HG03064 (cell line): ENCODE data around the gene MORN1.
"Not testable (repeated sequence)": the region's sequence is repeated elsewhere in the genome, so short reads cannot be mapped to it uniquely, and the experiment has no call there.

ENCODE experiments used
- ATAC-seq: cut with Tn5 transposase; IDR thresholded peaks from one replicate; pipeline ENCODE4 v1.9.1; 2021; ENCODE audit warnings: low read depth; ENCODE audit not compliant: unreplicated experiment

Gene MORN1

DNA sequence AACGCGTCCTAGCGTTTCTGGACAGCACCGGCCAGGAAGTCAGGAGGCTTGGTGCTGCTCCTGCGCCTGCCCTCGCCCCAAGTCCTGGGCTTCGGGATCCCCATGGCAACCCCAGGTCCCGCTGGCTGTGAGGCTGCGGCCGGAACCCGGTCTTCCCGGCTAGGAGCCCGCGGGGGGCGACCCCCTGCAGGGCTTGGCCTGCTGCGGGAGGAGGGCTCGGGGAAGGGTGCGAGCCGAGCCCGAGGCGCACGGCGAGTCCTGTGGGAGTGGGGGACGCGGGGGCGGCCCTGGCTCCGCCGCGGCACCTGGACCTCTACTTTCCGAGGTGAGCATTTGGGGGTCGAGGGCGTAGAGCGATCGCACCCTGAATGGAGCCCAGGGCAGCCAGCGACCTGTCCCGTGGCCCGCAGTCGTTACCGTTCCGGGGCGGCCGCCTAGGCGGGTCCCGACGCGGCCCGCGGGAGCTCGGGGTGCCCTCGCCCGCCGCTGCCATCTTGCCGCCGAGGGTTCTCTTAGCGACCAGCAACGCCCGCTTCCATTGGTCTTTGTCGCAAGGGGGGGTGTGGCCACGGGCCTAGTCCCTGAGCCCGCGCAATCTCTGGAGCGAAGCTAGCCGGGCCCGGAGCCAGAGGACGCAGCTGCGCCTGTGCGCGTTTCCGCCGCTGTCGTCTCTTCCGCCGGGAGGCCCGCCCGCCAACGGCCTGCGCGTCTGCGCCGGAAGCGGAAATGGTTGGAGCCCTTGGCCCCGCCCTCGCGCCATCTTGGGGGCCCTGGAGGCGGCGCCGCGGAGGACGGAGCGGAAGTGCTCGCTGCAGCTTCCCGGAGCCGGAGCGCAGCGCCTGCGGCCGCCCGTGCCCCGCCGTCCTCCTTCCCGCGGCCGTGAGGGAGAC is at the start of gene MORN1, which contains the start of gene RER1:
TSS of gene MORN1 (minus strand) at position 514 of the 890 bp plus-strand sequence. CDS start at position 493, 21 bp downstream.
TSS of gene RER1 (plus strand) at position 801 of the 890 bp plus-strand sequence. CDS start 3,950 bp downstream, outside the sequence.
- peak; percentile 78 for ATAC-seq

GRCh38 chr1:2440346-2440745 is 49.0 kb upstream of the MORN1 start:
- ATAC-seq: not testable (repeated sequence)

- no peak for ATAC-seq
These were observed 48.0 kb upstream of the MORN1 start for GRCh38 chr1:2439369-2439768.

DNA sequence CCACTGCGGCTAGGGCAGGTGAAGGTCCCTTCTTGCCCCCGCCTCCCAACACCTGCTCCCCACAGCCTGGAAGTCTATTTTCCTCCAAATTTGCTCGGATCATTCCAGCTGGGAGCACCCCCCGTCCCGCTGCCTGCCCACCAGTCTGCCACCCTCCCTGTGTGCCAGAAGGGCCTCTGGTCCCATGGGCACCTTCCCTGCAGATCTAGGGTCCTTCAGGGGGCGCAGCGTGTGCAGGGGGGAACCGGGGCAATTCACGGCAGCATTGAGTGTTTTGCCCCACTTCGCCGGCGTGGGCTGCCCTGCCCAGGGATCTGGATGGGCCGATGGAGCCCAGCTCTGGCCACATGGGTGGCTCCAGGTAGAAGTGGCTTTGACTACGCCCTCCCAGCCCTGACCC is 47.3 kb upstream of the MORN1 start:
- ATAC-seq: no peak

DNA sequence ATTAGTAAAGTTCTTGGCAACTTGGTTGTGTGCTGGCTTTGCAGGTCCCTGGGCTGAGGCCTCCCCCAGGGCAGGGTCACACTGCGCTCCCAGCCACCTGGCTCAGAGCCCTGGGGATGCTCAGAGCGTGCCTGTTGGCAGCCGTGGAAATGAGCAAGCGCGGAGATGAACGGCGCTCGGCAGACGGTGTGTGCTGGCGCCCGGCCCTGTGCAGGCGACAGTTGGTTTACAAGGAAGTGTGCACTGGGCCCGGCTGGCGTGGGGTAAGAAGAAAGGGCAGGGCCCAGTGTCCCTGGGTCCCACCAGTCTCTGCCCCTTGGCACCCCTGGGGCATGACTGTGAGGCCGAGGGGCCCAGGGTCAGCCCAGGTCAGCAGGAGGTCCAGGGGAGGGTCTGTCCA is 46.7 kb upstream of the MORN1 start:
- no peak for ATAC-seq

GRCh38 chr1:2437617-2438016 is 46.3 kb upstream of the MORN1 start:
- no peak for ATAC-seq

GRCh38 chr1:2436876-2437275 is 45.5 kb upstream of the MORN1 start:
- ATAC-seq: no peak

GRCh38 chr1:2435746-2436355 is 44.5 kb upstream of the MORN1 start:
- ATAC-seq: no peak

DNA sequence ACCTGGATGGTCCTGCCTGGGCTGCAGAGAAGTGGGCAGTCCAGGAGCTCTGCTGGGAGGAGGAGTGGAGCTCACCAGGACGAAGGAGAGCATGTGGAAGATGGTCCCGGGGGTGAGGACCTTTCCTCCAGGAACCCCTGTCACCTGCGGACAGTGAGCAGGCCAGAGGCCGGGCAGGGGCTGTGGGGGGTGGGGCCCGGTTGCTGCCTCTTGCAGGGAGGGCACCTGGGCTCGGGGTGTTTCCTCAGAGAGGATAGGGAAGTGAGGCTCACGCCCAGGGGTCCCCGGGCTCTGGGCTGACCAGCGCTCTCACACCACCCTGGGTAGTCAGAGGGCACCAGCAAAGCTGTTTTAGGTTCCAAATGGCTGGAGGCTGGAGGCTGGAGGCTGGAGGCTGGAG is 43.7 kb upstream of the MORN1 start:
- ATAC-seq: no peak

DNA sequence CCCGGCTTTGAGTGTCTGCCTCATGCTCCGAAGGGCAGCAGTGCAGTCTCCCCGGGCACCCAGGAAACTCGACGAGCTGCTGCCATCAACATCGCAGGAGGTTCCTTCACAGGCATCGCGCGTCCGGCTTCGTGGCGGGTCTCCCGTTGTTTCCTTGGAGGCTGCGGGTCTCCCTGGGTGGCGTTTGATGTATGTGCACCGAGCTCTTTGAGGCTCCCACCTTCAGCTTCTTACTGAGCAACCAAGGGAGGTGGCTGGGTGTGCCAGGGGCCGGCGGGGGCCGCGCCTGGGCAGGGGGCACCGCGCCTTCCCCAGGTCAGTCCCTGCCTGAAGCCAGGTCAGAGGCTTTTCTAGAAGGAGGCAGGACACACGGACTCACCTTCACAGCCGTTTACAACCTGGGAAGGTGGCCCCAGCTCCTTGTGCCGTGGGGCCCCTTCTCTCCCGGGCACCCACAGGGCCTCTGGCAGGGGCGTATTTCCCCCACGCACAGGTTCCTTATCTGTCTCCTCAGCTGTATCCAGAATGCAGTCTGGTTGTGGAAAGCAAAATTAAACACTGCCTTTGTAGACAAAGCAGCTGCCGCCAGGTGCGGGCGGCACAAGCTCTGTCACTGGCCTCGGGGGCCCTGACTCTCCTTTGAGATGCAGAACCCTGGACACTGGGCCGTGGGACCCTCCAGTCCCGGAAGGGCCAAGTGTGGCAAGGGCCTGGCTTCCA is 42.7 kb upstream of the MORN1 start:
- no peak for ATAC-seq

- no peak for ATAC-seq
These were observed 41.8 kb upstream of the MORN1 start for GRCh38 chr1:2433196-2433595.

GRCh38 chr1:2432441-2432844 is 41.1 kb upstream of the MORN1 start:
- no peak for ATAC-seq

GRCh38 chr1:2431518-2431917 is 40.2 kb upstream of the MORN1 start:
- no peak for ATAC-seq

- ATAC-seq: no peak
These were observed 39.7 kb upstream of the MORN1 start for GRCh38 chr1:2431103-2431502.

DNA sequence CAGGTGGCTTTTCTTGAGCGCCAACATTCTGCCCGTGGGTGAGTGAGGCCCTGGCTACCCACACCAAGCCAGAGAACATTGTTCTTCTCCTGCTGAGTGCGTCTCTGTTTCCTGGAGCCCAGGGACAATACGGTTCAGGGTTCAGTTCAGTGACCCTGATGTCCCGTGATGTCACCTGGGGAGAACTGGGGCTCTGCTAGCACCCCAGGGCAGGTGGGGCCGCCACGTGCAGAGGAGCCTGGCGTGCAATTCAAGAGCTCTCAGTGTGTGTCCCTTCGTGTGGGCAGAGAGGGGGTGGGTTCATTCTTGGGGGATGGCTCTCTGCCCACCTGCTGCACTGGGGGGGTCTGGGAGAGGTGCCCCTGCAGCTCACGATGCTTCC is 39.2 kb upstream of the MORN1 start:
- ATAC-seq: no peak

GRCh38 chr1:2429780-2430591 is 38.6 kb upstream of the MORN1 start:
- ATAC-seq: no peak

- ATAC-seq: no peak
These were observed 37.1 kb upstream of the MORN1 start for GRCh38 chr1:2428490-2428889.

- no peak for ATAC-seq
These were observed 36.6 kb upstream of the MORN1 start for GRCh38 chr1:2427976-2428375.

- no peak for ATAC-seq
These were observed 35.7 kb upstream of the MORN1 start for GRCh38 chr1:2427051-2427450.

DNA sequence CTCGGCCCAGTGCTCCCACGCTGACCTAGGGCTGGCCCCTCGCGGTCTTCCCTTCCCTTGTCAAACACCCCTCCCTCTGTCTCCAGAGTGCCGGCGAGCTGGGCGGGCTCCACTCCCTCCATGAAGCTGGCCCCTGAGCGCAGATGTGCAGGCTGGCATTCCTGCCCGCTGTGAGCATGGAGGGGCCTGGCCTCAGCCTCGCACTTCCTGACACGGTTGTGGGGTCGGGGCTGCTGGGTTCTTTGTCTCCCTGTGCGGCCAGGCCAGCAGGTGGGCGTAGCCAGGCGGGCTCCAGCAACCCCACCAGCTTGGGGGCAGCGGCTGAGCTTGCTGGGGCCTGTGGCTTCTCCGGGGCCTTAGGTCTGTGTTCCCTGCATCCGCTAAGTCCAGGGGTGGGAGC is 35.2 kb upstream of the MORN1 start:
- ATAC-seq: no peak
